GM12878 (cell line): ENCODE data around the gene SNRPD2. TPM values are rescaled to one million over a fixed set of nuclear protein-coding genes. Genes with fewer than 3 reads are reported as not detected.

ENCODE experiments used
- ATAC-seq: fragments of 200-7000 bp; cut with Tn5 transposase; 3 replicates; pipeline ENCODE4 v1.9.1; 2020; ENCODE audit warnings: mild to moderate bottlenecking, moderate library complexity
- BruUV-seq: library from RNA; stranded (reverse); fragments of 400-500 nt; replicated peaks from 2 replicates; lab custom pipeline; 2021; lab: Mats Ljungman, UMichigan
- CTCF ChIA-PET: fragments of 300-600 bp; sonication (Branson Sonifier 250); formaldehyde crosslinking; extraction: SDS; loops from one replicate; lab custom pipeline; 2021; ENCODE audit warnings: inconsistent platforms; lab: Yijun Ruan, JAX
- POLR2A ChIA-PET: fragments of 350-600 bp; formaldehyde crosslinking; extraction: SDS; loops from one replicate; lab custom pipeline; 2021; ENCODE audit warnings: inconsistent platforms; lab: Charles Lee
- RAD21 ChIA-PET: fragments of 300-600 bp; sonication (Branson Sonifier 250); formaldehyde crosslinking; loops from one replicate; lab custom pipeline; 2023; ENCODE audit warnings: antibody characterized with exemption; ENCODE audit not compliant: unreplicated experiment; lab: Charles Lee
- SMC1A ChIA-PET: fragments of 300-600 bp; sonication (Branson Sonifier 250); formaldehyde crosslinking; loops from one replicate; lab custom pipeline; 2023; ENCODE audit not compliant: unreplicated experiment, uncharacterized antibody; lab: Charles Lee
- DNase-seq: peaks from one replicate; pipeline ENCODE4 v3.0.0-alpha.2; 2011; ENCODE audit warnings: low read depth, low spot score
- FAIRE-seq: peaks from 3 replicates; lab custom pipeline; 2011; peaks lifted over from hg19 to GRCh38; lab: Jason Lieb, UNC
- H2AFZ ChIP-seq: 2 replicates; pipeline ENCODE4 v1.6.0; 2011; ENCODE audit warnings: low read depth, low read length, control low read depth; ENCODE audit not compliant: control insufficient read depth
- H3K27ac ChIP-seq: 2 replicates; pipeline ENCODE4 v1.5.1; 2011; ENCODE audit warnings: control low read depth; ENCODE audit not compliant: control insufficient read depth, insufficient read depth
- H3K27me3 ChIP-seq, 2 experiments: replicated peaks in 1 of 2; 2 replicates each; pipeline versions ENCODE4 v1.6.0 to v1.6.1; 2011; ENCODE audit warnings: low read length in 1 of 2; ENCODE audit not compliant: control insufficient read depth in 2 of 2, insufficient read depth in 2 of 2
- H3K36me3 ChIP-seq, 2 experiments: 2 replicates each; pipeline ENCODE4 v1.5.1; 2011; ENCODE audit warnings: low read length in 1 of 2; ENCODE audit not compliant: control insufficient read depth in 2 of 2, insufficient read depth in 2 of 2
- H3K4me1 ChIP-seq: 2 replicates; pipeline ENCODE4 v1.6.1; 2011; ENCODE audit warnings: mild to moderate bottlenecking, low read length, moderate library complexity, mixed read lengths; ENCODE audit not compliant: control insufficient read depth, insufficient read depth
- H3K4me2 ChIP-seq: 2 replicates; pipeline ENCODE4 v1.6.0; 2011; ENCODE audit warnings: control low read depth; ENCODE audit not compliant: control insufficient read depth, insufficient read depth
- H3K4me3 ChIP-seq: fragments of 200-600 bp; sonication (generic); 2 replicates; pipeline ENCODE4 v1.5.1; 2016
- H3K79me2 ChIP-seq: 2 replicates; pipeline ENCODE4 v1.6.0; 2011; ENCODE audit warnings: low read length; ENCODE audit not compliant: control insufficient read depth, insufficient read depth
- H3K9ac ChIP-seq: 2 replicates; pipeline ENCODE4 v1.8.0; 2011; ENCODE audit warnings: low read length, control low read depth, mixed read lengths; ENCODE audit not compliant: control insufficient read depth, insufficient read depth
- H3K9me3 ChIP-seq: replicated peaks from 3 replicates; pipeline ENCODE4 v1.5.1; 2011; ENCODE audit warnings: mild to moderate bottlenecking, low read length; ENCODE audit not compliant: control insufficient read depth, insufficient read depth
- H4K20me1 ChIP-seq: 2 replicates; pipeline ENCODE4 v1.6.0; 2011; ENCODE audit not compliant: control insufficient read depth, insufficient read depth
- PML ChIP-seq: IDR thresholded peaks from 2 replicates; pipeline ENCODE4 v1.6.1; 2012; ENCODE audit warnings: low read length, inconsistent platforms
- POLR2A ChIP-seq: IDR thresholded peaks from 2 replicates; pipeline ENCODE4 v1.6.1; 2011; ENCODE audit warnings: low read depth, mild to moderate bottlenecking, low read length
- SMARCA5 ChIP-seq: fragments of 450-650 bp; IDR thresholded peaks from 2 replicates; pipeline ENCODE4 v1.6.1; 2017; ENCODE audit warnings: mild to moderate bottlenecking
- SRF ChIP-seq, 2 experiments: IDR thresholded peaks; 2 replicates each; pipeline ENCODE4 v1.6.1; 2011; ENCODE audit warnings: low read depth in 2 of 2, low read length in 2 of 2, mild to moderate bottlenecking in 1 of 2, moderate library complexity in 1 of 2
- WGBS: methylation state at CpG from one replicate; pipeline ENCODE4 v1.1.6; 2016; ENCODE audit warnings: low lambda C conversion rate; ENCODE audit not compliant: insufficient replicate concordance, insufficient coverage; ENCODE audit errors: missing lambda C conversion rate; 5-methylcytosine and 5-hydroxymethylcytosine counted together
- in situ Hi-C: fragments of 300-500 bp; cut with MboI; formaldehyde crosslinking; loops from 9 replicates; pipeline ENCODE4 v1.14.3; 2018; ENCODE audit warnings: mixed read lengths
- intact Hi-C: fragments of 100-400 bp; cut with micrococcal nuclease; formaldehyde crosslinking; loops from one replicate; pipeline ENCODE4 v1.14.2; 2022; ENCODE audit not compliant: unreplicated experiment
- polyA plus RNA-seq, 11 experiments: library from polyadenylated mRNA; depleted of rRNA in 4 of 11; unstranded in 6 of 11; stranded (reverse) in 5 of 11; fragments of >200 nt; fragmentation: Nextera tagmentation in 4 of 11; fragmentation: Illumina TruSeq in 1 of 11; extraction: Ambion mirVana in 4 of 11; extraction: Trizol in 1 of 11; gene quantifications; 1 replicate in 1 of 11; 2 replicates in 10 of 11; pipeline versions ENCODE4 v1.2.1 to v1.2.3, GENCODE V29; 2011 to 2016; ENCODE audit warnings: inconsistent platforms in 2 of 11, missing spikeins in 2 of 11, low read depth in 1 of 11
- total RNA-seq, 4 experiments: library from RNA; depleted of rRNA in 3 of 4; stranded (reverse); fragments of >200 nt in 3 of 4; fragmentation: Illumina TruSeq in 1 of 4; extraction: Trizol in 1 of 4; gene quantifications; 2 replicates each; pipeline versions ENCODE4 v1.2.1 to v1.2.3, GENCODE V29; 2013 to 2021

Gene SNRPD2
- total and polyA plus RNA-seq, 10 of the 15 experiments (the other 5 are each of a cell fraction or from before 2014, with no cell fraction given) = 526 to 3,621 (median 951) TPM

DNA sequence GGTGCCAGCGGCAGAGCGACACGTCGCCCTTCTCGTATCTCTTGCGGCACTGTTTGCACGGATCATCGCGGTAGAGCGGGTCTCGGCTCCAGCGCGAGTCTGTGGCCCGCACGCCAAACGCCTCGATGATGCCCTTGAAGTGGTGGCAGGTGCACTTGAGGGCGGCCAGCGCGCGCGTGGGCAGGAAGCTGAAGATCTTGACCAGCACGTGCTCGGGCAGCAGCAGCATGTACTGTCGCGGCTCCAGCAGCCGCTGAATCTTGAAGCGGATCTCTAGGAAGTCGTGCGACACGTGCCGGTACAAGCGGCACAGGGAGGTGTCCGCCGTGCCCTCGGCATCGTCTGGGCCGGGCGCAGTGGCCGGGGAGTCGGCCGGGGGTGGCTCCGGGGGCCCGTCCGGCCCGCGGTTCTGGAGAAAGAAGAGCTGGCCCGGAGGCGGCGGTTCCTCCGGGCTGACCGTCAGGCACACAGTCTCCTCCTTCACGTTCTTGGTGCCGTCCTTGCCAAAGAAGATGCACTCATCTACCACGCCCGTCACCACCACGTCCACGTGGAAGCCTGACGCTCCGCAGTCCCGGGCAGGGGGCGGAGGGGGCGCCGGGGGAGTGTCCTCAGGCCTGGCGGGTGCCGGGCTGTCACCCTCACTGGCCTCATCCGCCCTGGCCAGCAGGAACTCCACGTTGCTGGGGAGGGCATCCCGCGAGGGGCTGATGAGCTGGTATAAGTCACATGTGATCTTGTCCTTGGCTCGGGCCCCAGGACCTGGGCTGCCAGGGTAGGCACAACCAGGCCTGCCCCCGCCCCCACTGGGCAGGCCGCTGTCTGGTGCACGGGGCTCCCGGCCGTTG is 20.3 kb upstream of the SNRPD2 start:
- in situ Hi-C loops = no loop called here
- ChIA-PET POLR2A (interaction anchor here (0.6 to 1.2 kb wide), 2 partner anchors 20 to 71 kb away, joined by 3 read pairs; partner anchors contain the start of genes DMPK and SNRPD2), RAD21 (interaction anchor here (0.6 kb wide), 1 partner anchor 8 kb away, joined by 3 read pairs; no protein-coding TSS in a partner anchor), SMC1A (no interaction called here), CTCF (interaction anchor here (0.7 kb wide), 1 partner anchor 11 kb away, joined by 4 read pairs; no protein-coding TSS in a partner anchor)
- DNase-seq = no peak
- no peak overlapping the region for H3K4me2 ChIP-seq
- peaks cover 55% of the 10 kb centered on the region for H3K79me2 ChIP-seq
- WGBS = 98% methylated on average over 72 of the region's 76 CpGs
- H3K4me3 ChIP-seq = no peak overlapping the region
- no peak for ATAC-seq
- H4K20me1 ChIP-seq = no peaks in the 10 kb centered on the region
- peaks cover 4 to 19% of the 10 kb centered on the region in 2 experiments; a peak in 3 of 4 replicates for H3K36me3 ChIP-seq
- no peak for TF ChIP-seq SRF (IDR thresholded peaks at IDR 0.05; ENCODE audit: low read depth in 2 of 2, low read length in 2 of 2)
- peak; percentile 35 for TF ChIP-seq POLR2A
- H3K9ac ChIP-seq = no peak overlapping the region
- no peaks in the 10 kb centered on the region for H3K9me3 ChIP-seq
- BruUV-seq = no TSS peak
- peaks cover 17% of the 10 kb centered on the region for H3K4me1 ChIP-seq
- intact Hi-C loops = no loop called here
- no peak overlapping the region for H3K27ac ChIP-seq
- no peak for FAIRE-seq
- no peak overlapping the region for H2AFZ ChIP-seq
- H3K27me3 ChIP-seq = no peaks in the 10 kb centered on the region

DNA sequence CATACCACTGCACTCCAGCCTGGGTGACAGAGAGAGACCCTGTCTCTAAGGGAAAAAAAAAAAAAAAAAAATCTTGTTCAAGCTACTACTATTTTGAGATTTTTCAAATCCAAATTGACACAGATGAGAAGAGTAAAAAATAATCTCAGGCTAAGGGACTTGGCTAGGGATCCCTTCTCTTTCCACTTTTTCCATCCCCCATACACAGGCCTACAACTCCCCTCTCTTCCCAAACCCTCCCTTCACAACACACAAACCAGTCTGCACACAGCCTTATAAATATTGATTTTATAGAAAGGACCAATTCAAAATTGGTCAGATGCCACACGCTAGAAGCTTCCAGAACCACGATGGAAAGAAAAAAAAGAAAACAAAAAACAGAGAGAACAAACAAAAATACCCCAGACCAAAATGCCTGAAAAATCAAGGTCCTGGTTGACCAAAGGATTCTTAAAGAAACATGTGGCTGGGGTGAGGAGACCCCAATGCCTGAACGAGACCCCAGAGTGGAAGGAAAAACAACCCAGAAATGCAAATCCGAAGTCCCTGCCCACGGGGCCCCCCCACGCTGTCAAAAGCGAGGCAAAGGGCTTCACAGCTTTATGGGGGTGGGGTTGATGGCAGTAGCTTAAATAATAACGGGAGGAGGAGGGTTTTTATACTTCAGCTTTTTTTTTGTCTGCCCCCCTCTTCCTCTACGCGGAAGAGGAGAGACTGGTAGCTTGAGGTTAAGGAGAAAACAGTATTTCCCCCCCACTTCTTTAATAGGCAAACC is 18.8 kb upstream of the SNRPD2 start:
- in situ Hi-C loops (no loop called here), intact Hi-C loops (no loop called here)
- Histone ChIP-seq H3K27ac (no peak overlapping the region), H3K36me3 (peaks cover 4 to 19% of the 10 kb centered on the region in 2 experiments; a peak in 3 of 4 replicates), H3K4me1 (peaks cover 19% of the 10 kb centered on the region), H3K4me3 (no peak overlapping the region), H3K9ac (no peak overlapping the region), H4K20me1 (no peaks in the 10 kb centered on the region), H3K79me2 (peaks cover 40% of the 10 kb centered on the region), H2AFZ (no peak overlapping the region), H3K9me3 (no peaks in the 10 kb centered on the region), H3K27me3 (no peaks in the 10 kb centered on the region), H3K4me2 (no peak overlapping the region)
- FAIRE-seq (no peak), ATAC-seq (no peak), DNase-seq (no peak)
- CTCF ChIA-PET = interaction anchor here (0.6 to 2.5 kb wide), 5 partner anchors 18 to 154 kb away, joined by 3 to 8 read pairs (median 4); partner anchors contain the start of genes DMWD, FOXA3, QPCTL and SIX5
- RAD21 ChIA-PET = interaction anchor here (0.6 kb wide), 1 partner anchor 19 kb away, joined by 3 read pairs; no protein-coding TSS in a partner anchor
- SMC1A ChIA-PET = no interaction called here
- POLR2A ChIA-PET = interaction anchor here (1.0 kb wide), 1 partner anchor 19 kb away, joined by 6 read pairs; no protein-coding TSS in a partner anchor
- TF ChIP-seq SMARCA5 (no peak), PML (peak; percentile 8; the same call in 1 of the 2 replicates)
- 28% methylated on average over 8 of the region's 10 CpGs for WGBS
- TSS peak; percentile 53 for BruUV-seq
